Effector CD4-positive, alpha-beta T cell (primary cell): ENCODE results near the gene ABHD10.

Experiments used
- DNase-seq: peaks from one replicate; pipeline ENCODE4 v3.0.0-alpha.2; 2020

Gene ABHD10

GRCh38 chr3:111967068-111967467 lies 11.8 kb upstream of the ABHD10 start:
- DNase-seq, result no peak

DNA sequence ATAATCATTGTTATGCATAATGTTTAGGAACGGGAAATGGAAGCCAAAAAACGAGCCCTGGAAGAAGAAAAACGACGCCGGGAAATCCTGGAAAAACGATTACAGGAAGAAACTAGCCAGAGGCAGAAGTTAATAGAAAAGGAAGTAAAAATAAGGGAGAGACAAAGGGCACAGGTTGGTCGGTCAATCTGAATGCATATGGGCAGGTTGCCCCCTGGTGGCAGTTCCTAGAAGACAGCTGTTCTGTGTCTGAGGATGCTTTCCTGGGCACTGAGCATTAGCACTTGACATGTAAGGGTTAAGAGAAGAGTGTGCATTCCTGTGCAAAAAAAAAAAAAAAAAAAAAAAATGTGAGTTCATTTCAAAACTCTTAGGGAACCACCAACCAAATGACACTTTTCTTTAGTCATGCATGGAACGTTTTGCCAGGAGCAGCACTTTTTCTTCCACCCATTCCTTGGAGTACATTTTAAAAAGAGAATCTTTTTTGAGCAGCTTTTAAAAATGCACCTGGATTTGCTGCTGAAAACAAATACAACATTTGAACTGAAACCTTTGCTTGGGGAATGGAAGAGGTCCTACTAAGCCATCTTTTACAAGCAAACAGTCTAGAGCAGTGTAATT lies 11.1 kb upstream of the ABHD10 start:
- peak; percentile 74 for DNase-seq

DNA sequence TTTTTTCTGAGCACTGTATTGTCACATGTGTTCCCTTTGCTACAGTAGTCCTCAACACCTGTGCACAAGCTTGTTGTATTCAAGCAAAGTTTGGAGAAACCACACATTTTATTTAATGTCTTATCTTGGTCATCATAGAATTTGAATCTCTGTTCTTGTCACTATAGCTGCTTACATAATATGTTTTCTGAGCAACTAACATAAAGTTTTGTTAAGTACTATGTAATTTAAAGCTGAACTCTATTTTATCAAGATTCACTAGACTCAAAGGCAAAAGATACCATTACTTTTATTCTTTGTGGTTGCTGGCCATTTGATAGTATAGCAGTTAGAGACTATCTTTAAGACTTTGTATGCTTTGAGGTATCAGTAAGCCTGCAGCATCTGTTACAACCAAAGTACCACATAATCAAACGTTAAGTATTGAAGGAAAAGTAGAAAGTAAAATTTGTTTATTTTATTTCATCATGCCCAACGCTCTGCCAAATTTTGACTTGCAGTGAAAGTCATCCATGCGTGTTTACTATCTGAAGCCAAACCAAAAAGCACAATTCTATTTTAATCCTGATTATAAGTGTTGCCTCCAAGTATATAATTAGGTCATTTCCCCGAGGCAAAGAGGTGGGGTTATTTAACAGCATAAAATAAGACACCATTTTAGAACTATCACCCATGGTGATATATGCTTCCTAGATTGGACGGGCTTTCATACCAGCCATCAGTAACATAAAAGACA lies 10.3 kb upstream of the ABHD10 start:
- no peak for DNase-seq

DNA sequence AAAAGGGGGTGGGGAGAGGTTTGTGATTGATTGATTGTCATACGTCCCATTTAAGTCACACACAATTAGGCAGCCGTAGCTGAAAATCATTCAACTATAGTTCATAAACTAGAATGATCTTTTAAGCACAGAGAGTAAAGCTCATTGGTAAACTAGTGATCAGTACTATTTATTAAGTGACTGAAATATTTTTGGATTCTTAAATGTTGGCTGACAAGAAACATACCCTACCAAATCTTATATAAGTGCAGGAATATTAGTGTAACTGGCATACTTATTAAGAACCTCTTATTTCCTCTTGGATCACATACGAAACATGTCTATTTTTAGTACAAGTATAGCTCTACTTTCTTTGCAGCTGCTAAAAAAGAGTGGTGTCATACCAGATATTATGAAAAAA lies 8.4 kb upstream of the ABHD10 start:
- DNase-seq, result no peak

DNA sequence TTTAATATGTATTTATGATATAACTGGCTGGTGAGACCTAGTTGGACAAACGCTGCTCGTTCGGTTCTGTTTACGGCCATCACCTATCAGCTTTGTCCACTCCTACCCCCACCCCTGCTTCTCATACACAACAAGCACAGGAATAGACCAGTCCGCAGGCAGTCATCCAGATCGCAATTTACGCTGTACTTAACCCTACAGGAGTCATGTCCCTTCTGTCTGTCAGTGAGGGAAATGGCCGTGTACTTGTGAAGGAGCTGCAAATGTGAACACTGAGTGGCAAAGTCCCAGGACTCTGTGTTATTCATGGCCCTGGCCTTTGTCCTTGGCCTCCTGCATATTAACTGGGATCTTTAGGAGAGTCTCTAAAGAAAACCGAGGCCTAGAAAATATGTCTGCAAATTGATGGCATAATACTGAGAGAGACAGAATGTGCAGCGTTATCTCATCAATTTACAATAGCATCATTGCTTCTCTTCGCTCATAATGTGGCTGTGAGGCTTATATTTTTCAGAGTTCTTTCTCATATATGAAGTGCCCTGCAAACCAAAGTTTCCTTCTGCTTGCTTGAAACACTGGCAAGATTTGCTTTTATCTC lies 7.2 kb upstream of the ABHD10 start:
- DNase-seq, result no peak

DNA sequence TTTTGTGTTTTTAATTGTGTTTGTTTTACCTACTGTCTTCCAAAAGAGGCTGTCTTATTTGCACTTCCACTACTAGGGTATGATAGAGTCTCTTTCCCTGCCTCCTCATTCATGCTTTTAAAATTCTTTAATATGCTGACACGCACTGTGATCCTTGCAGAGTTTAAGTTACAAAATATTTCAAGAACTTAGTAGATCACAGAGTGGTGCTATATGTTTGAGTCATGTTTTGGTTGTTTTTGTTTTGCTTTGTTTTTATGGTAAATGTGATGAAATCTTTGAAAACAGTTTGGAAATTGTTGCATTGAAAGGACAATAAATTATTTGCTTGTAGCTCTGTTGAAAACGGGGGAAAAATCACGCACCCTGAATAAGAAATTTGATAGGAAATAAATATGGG lies 5.9 kb upstream of the ABHD10 start:
- no peak for DNase-seq

- DNase-seq, result no peak
These were observed 3.7 kb upstream of the ABHD10 start for GRCh38 chr3:111975131-111975530.

GRCh38 chr3:111976254-111976653 lies 2.6 kb upstream of the ABHD10 start:
- DNase-seq, result no peak

DNA sequence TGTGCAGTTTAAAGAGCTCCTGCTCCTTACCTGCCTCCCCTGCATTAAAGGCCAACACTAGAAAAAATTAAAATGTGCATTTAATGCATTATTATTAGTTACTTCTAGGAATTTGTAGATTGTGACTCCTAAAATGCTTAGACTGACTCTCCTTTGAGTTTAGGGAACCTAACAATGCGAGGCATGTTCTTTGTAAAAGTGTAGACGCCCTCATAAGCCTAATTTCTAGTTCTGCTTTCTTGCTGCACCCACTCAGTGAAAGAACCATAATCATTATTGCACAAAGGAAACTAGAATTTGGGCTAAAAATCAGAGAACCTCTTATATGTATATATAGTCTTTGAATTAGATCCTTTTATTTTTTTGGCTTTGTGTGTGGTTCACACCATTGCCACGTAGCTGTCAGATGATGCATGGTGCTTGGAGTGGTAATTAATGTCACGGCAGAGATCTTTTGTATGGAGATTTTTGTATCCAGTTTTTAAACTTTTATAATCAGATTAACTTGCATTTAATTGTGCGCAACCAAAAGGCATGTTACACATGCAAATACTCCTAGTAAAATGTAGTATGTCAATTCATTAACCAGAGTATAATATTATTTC lies 710 bp downstream of the ABHD10 start:
- no peak for DNase-seq

- DNase-seq, result no peak
These were observed 2.1 kb downstream of the ABHD10 start for GRCh38 chr3:111980716-111981456.

DNA sequence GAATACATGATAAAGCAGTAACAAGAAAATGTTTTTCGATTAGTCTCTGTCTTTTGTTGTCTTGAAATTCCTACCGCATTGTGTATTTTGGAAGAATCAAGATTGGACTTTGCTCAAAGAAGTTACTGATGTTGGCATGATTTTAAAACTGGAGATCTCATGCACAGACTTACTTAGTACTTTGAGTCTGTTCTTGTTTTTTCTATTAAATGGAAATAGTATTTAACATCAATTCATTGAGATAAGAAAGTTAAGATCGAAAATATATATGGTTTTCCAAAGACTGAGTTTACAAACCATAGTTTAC lies 2.6 kb downstream of the ABHD10 start:
- no peak for DNase-seq

DNA sequence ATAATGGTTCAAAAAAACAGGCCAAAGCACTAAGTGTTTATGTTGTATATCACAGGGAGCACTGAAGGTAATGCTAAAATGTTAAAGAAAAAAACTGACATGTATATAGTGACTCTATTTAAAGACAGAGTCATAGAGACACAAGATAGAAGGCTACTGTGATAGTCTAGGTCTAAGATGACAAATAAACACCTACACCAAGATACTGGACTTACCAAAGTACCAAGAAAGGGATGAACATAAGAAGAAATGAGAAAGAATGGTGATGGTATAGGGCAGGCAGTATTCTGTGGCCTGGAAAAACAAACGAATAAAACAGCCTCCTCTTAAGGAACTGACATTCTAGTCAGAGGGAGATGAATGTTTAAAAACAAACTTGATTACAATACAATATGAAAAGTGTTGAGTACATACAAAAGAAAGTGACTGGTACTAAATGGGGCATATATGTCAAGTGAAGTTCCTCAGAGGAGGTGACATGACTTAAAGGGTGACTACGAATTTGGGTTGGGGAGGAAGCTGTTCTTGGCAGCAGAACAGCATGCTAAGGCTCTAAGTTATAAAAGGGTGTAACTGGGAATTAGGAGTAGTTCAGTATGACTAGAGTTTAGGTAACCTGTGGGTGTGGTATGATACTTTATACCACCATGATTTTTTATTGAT lies 5.9 kb downstream of the ABHD10 start:
- no peak for DNase-seq

- DNase-seq, result no peak
These were observed 8.0 kb downstream of the ABHD10 start for GRCh38 chr3:111986800-111987199.

DNA sequence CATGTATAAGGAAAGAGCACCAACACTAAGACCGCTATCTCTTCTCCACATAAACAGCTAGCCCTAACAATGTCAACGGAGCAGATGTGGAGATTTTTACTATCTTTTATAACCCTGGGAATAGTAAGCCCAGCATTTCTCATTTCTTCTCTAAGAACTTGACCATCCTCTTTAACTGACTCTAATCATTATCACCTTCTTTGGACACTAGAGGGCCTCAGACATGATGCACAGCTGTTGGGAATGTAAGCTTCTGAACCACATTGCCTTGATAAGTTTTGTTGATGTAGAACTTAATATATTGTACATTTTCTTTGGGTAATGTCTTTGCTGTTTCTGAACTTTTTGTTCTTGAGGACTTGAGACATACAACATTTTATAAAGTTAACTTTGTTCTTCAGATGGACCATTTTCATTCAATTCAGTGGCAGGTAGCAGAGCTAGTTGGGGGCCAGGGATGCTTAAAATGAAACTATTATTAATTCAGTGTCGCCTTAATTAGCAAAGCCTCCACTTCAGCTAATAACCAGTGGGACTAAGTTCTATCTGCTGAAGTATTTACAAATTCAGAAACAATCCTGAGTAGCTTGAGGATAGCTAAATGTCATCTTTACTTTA lies 10.3 kb downstream of the ABHD10 start:
- no peak for DNase-seq

DNA sequence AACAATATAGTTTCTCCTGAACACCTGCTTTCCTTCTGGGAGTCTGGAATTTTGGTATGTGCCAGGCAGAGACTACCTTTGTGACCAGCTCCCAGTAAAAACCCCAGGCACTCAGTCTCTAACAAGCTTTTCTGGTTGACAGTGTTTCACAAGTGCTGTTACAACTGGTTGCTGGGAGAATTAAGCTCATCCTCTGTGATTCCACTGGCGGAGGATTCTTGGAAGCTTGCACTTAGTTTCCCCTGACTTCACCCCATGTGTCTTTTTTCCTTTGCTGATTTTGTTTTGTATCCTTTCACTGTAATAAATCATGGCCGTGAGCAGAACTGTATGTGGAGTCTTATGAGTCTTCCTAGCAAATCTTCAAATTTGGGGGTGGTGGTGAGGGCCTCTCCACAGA lies 14.2 kb downstream of the ABHD10 start:
- no peak for DNase-seq

DNA sequence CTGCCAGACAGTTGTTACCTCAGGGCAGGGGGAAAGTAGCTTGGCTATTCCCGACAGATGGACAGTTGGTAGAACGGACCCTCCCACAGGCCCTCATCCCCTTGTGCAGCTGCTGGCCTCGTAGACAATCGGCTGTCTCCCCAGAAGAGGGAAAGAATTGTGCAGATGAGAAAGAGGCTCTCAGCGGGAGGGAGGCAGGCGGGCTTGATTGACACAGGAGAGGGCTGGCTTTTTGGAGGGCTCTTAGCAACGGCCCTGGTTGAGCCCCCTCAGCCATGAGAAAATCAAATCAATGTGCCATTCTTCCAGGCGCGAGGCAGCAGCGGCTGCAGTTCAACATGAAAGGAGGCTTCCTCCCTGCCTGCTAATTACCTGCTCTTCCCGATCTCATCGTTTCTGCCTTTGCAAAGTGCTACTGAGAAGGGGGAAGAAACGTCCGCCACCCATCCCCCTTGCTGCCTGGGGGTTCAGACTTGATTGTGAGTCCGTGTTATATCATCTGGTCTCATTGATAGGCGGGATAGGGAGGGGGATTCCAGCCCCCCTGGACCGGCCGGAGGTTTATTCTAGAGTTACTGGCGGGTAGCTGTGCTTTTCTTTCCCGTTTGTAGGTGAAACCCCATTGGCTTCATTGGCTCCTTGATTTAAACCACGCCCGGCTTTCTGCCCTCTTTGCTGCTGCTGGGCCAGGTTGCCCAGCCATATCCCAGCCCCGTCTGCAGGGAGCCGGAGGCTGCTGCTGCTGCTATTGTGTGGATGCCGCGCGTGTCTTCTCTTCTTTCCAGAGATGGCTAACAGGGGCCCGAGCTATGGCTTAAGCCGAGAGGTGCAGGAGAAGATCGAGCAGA lies 20.0 kb downstream of the ABHD10 start, which contains the start of gene TAGLN3:
TSS of gene TAGLN3 (plus strand) at position 287 of the 848 bp plus-strand sequence. CDS start at position 788, 501 bp downstream.
- no peak for DNase-seq

DNA sequence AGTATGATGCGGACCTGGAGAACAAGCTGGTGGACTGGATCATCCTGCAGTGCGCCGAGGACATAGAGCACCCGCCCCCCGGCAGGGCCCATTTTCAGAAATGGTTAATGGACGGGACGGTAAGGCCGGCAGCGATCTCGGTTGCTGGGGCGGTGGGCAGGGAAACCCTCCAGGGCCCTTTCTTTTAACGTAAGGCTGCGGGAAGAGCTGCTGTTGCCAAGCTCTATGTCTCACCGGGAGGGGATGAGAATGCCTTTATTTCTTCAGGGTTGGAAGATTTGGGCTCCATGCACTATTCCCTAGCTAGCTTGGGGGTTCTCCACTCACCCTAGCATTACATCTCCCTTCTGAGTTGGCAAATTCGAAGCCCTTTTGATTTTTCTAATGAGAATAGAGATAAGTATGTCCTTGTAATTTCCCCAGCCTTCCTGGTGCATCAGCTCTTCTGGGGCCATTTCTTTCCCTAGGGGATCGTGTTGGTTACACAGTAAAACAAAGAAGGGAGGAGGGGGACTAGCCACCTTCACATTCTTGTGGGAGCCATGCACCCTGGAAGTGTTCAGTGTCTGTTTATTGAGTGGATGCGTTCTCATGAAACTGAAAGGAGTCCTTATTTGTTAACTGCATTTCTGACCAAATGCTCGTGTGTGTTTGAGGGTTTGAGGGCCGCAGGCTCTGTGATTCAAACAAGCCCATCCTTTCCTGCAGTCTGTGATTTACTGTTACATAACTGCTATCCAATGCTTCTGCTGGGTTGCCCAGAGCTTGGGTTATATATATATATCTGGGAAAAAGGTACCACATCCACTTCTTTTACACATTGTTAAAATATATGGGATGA lies 20.9 kb downstream of the ABHD10 start:
- DNase-seq, result no peak

DNA sequence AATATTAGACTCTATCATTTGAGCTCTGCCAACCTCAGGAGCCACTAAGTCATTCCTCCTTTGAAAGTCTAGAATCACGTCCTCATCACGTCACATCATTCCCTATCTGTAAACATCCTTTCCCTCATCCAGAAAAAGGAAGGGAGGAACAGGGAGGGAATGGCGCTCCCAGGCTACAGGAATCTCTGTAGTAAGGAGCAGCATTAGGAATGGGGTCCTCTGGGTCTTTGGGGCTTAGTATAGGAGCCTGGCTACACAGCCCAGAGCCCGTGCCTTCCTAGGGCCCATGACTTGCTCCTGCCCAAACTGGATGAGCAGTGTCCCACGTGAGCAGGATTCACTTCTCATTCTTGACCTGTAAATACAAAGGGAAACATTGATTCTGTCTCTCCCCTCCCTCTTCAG lies 21.5 kb downstream of the ABHD10 start:
- DNase-seq, result no peak

- no peak for DNase-seq
These were observed 22.1 kb downstream of the ABHD10 start for GRCh38 chr3:112000966-112001365.

- no peak for DNase-seq
These were observed 22.7 kb downstream of the ABHD10 start for GRCh38 chr3:112001526-112001925.
